SU-DHL-6 (cell line): ENCODE measurements around the gene DLG4.

Experiments used
- H2AFZ ChIP-seq: fragments of 200-600 bp; sonication (generic); 2 replicates; pipeline ENCODE4 v1.6.1; 2014; ENCODE audit warnings: low read depth, mild to moderate bottlenecking, moderate library complexity, mixed read lengths, antibody characterized with exemption, low read length; ENCODE audit not compliant: severe bottlenecking
- H3F3A ChIP-seq: fragments of 200-600 bp; shearing (Covaris generic); 2 replicates; pipeline ENCODE4 v1.6.0; 2016; ENCODE audit warnings: antibody characterized with exemption, mild to moderate bottlenecking; ENCODE audit not compliant: insufficient read depth
- H3K27ac ChIP-seq: fragments of 200-600 bp; sonication (generic); 2 replicates; pipeline ENCODE4 v1.5.1; 2016; ENCODE audit warnings: low read depth, mild to moderate bottlenecking, low read length, moderate library complexity, mixed read lengths
- H3K27me3 ChIP-seq: fragments of 200-600 bp; sonication (generic), shearing (Covaris generic); 2 replicates; pipeline ENCODE4 v1.6.0; 2014; ENCODE audit warnings: mild to moderate bottlenecking, low read length
- H3K36me3 ChIP-seq: fragments of 200-600 bp; sonication (generic); 2 replicates; pipeline ENCODE4 v1.6.1; 2014; ENCODE audit warnings: mild to moderate bottlenecking, low read length, mixed read lengths
- H3K4me2 ChIP-seq: fragments of 300-600, 200-600 bp; shearing (Covaris generic), sonication (generic); 2 replicates; pipeline ENCODE4 v1.6.0; 2014; ENCODE audit warnings: low read length, low read depth, mild to moderate bottlenecking; ENCODE audit not compliant: poor library complexity, severe bottlenecking
- H3K4me3 ChIP-seq: fragments of 200-600 bp; sonication (generic); 2 replicates; pipeline ENCODE4 v1.5.1; 2014; ENCODE audit warnings: antibody characterized with exemption, low read length, mild to moderate bottlenecking, mixed read lengths; ENCODE audit not compliant: insufficient read depth, poor library complexity, severe bottlenecking
- H3K79me2 ChIP-seq: fragments of 200-600 bp; sonication (generic); 2 replicates; pipeline ENCODE4 v1.6.1; 2014; ENCODE audit warnings: mild to moderate bottlenecking, low read length, moderate library complexity; ENCODE audit not compliant: insufficient read depth
- H3K9ac ChIP-seq: fragments of 200-600 bp; sonication (generic); 2 replicates; pipeline ENCODE4 v1.7.0; 2014; ENCODE audit warnings: mild to moderate bottlenecking, low read length
- H3K9me2 ChIP-seq: fragments of 200-600 bp; sonication (generic); replicated peaks from 2 replicates; pipeline ENCODE4 v1.6.1; 2014; ENCODE audit warnings: low read length; ENCODE audit not compliant: insufficient read depth
- H3K9me3 ChIP-seq: fragments of 200-600 bp; sonication (generic); 2 replicates; pipeline ENCODE4 v1.6.1; 2014; ENCODE audit warnings: low read length, mixed read lengths; ENCODE audit not compliant: insufficient read depth
- H4K20me1 ChIP-seq: fragments of 200-600 bp; sonication (generic); 2 replicates; pipeline ENCODE4 v1.6.1; 2014; ENCODE audit warnings: low read depth, mild to moderate bottlenecking, antibody characterized with exemption, low read length, moderate library complexity, mixed read lengths
- CTCF ChIP-seq: fragments of 200-600 bp; sonication (generic); IDR thresholded peaks from one replicate; pipeline ENCODE4 v1.5.1; 2017; ENCODE audit warnings: antibody characterized with exemption, mild to moderate bottlenecking, low read length, moderate library complexity; ENCODE audit not compliant: insufficient read depth, poor library complexity, severe bottlenecking
- EZH2phosphoT487 ChIP-seq: fragments of 200-600 bp; sonication (generic), shearing (Covaris generic); conservative IDR thresholded peaks from 2 replicates; pipeline ENCODE4 v1.6.1; 2018; ENCODE audit warnings: mild to moderate bottlenecking, antibody characterized with exemption, low read length, moderate library complexity, mixed read lengths

DLG4 gene

GRCh38 chr17:7253082-7253481 lies 33.4 kb upstream of the DLG4 start:
- Histone ChIP-seq H3K36me3 (peaks cover 6% of the 10 kb centered on the region; the same call in 1 of the 2 replicates), H3K27me3 (no peaks in the 10 kb centered on the region), H3K9ac (peak overlapping the region; percentile 99), H3K4me2 (peak overlapping the region; percentile 84), H2AFZ (peak overlapping the region; percentile 57), H3K4me3 (peak overlapping the region; percentile 74), H3K9me2 (no peaks in the 10 kb centered on the region), H3K79me2 (peaks cover 45% of the 10 kb centered on the region), H3K9me3 (no peaks in the 10 kb centered on the region), H3K27ac (peak overlapping the region; percentile 81; the same call in 1 of the 2 replicates), H4K20me1 (no peaks in the 10 kb centered on the region), H3F3A (0 out of 2 replicates have a peak, but pooled peaks cover 3% of the 10 kb centered on the region)
- no peak for TF ChIP-seq CTCF
- TF ChIP-seq EZH2phosphoT487, result no peak

DNA sequence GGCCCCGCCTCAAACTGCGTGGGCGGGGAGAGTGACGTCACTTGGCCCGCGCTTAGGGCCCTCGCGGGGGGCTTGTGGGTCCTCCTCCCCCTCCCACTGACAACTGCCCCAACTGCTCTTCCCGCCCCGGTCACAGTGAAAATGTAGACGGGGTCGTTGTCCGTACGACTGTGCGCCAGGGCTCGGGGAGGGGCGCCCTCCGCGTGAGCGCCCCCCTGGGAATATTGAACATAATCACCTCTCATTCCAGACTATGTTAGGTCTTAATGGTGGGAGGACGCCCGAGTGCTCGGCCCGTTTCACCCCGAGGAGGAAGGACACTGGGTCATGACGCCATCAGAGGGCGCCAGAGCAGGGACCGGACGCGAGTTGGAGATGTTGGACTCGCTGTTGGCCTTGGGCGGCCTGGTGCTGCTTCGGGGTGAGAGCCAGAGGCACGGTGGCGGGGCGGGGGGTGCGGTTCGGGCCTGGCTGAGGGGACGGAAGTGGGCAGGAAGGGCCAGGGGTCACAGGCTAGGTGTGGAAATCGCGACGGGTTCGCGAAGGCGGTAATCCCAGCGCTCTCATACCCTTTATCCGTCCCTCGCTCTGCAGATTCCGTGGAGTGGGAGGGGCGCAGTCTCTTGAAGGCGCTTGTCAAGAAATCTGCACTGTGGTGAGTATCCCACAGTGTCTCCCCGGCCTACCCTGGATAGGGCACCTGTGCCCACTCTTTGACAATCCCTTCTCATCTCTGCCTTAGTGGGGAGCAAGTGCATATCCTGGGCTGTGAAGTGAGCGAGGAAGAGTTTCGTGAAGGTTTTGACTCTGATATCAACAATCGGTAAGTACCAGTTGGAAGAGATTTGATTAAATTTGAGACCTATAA lies 32.8 kb upstream of the DLG4 start, which contains the start of gene ELP5:
ELP5 (plus strand) TSS at position 40 of the 868 bp plus-strand sequence; CDS start at position 376, 336 bp downstream.
- peak within 1 kb of the TSS; percentile 84 for H3K4me2 ChIP-seq
- TF ChIP-seq CTCF, result no peak
- no peak for TF ChIP-seq EZH2phosphoT487
- H3K27ac ChIP-seq, result peak within 1 kb of the TSS; percentile 81
- H3K9ac ChIP-seq, result peak within 1 kb of the TSS; percentile 99
- H3K9me3 ChIP-seq, result no peaks in the 10 kb centered on the region
- H3K4me3 ChIP-seq, result peak within 1 kb of the TSS; percentile 90
- 0 out of 2 replicates have a peak, but pooled peaks cover 3% of the 10 kb centered on the region for H3F3A ChIP-seq
- no peaks in the 10 kb centered on the region for H4K20me1 ChIP-seq
- no peaks in the 10 kb centered on the region for H3K9me2 ChIP-seq
- H3K79me2 ChIP-seq, result peaks cover 52% of the 10 kb centered on the region
- H2AFZ ChIP-seq, result peak within 1 kb of the TSS; percentile 57
- peaks cover 6% of the 10 kb centered on the region; the same call in 1 of the 2 replicates for H3K36me3 ChIP-seq
- no peaks in the 10 kb centered on the region for H3K27me3 ChIP-seq

DNA sequence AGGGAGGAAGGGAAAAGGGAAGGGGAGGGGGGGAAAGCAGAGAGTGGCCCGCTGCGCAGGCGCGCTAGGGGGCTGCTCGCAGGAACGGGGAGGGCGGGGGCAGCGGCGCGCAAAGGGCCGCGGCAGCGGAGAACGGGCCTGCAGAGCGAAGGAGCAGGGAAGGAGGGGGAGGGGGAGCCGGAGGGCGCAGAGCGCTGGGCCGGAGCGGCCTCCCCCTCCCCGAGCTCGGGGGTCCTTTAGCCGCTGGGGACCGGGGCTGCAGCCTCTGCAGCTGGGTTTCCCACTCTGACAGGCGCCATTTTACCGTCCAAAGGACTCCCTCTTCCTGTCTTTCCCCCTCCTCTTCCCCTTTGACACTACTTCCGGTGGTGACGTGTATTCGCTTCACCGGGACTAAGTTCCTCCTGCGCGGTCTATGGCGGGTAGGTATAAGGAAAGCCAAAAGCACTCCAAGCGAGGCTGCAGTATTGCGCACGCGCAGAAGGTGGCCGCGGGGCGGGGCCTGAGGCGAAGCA lies 32.1 kb upstream of the DLG4 start, which contains the start of gene CTDNEP1:
CTDNEP1 (minus strand) TSS at position 74 of the 515 bp plus-strand sequence. CDS start 438 bp downstream, outside the sequence.
- TF ChIP-seq EZH2phosphoT487 (no peak), CTCF (no peak)
- peak within 1 kb of the TSS; percentile 81 for H3K27ac ChIP-seq
- H3F3A ChIP-seq, result 0 out of 2 replicates have a peak, but pooled peaks cover 3% of the 10 kb centered on the region
- H4K20me1 ChIP-seq, result no peaks in the 10 kb centered on the region
- peak within 1 kb of the TSS; percentile 84 for H3K4me2 ChIP-seq
- H3K9me3 ChIP-seq, result no peaks in the 10 kb centered on the region
- H3K79me2 ChIP-seq, result peaks cover 57% of the 10 kb centered on the region
- H2AFZ ChIP-seq, result peak within 1 kb of the TSS; percentile 57
- peaks cover 6% of the 10 kb centered on the region; the same call in 1 of the 2 replicates for H3K36me3 ChIP-seq
- H3K4me3 ChIP-seq, result peak within 1 kb of the TSS; percentile 90
- no peaks in the 10 kb centered on the region for H3K27me3 ChIP-seq
- H3K9me2 ChIP-seq, result no peaks in the 10 kb centered on the region
- peak within 1 kb of the TSS; percentile 99 for H3K9ac ChIP-seq
